Measurements from ENCODE around the gene CEP170B.
"Not testable (repeated sequence)": the region's sequence is repeated elsewhere in the genome, so short reads cannot be mapped to it uniquely, and the experiment has no call there.

Gene CEP170B

GRCh38 chr14:104844306-104845032 is 20.6 kb upstream of the CEP170B start:
- Histone ChIP-seq H3K9me3 (ENCODE audit: control insufficient read depth, low read length) (no peaks in the 10 kb centered on the region), H3K27me3 (ENCODE audit: control insufficient read depth, insufficient read depth, low read length, poor library complexity, severe bottlenecking) (peaks cover 50% of the 10 kb centered on the region), H3K4me1 (ENCODE audit: control insufficient read depth, insufficient read depth, low read length) (peaks cover 8% of the 10 kb centered on the region), H3K27ac (ENCODE audit: insufficient read depth, low read depth, low read length, poor library complexity, severe bottlenecking) (peak overlapping the region; percentile 36), H3K36me3 (ENCODE audit: control insufficient read depth, insufficient read depth, low read length) (no peaks in the 10 kb centered on the region), H3K4me3 (ENCODE audit: insufficient read depth, low read depth, low read length) (peak overlapping the region; percentile 44)
- 27 to 28% methylated on average over 27 of the region's 27 CpGs for WGBS, 2 experiments

GRCh38 chr14:104845033-104845666 is 19.9 kb upstream of the CEP170B start:
- no peak overlapping the region for H3K4me3 ChIP-seq (ENCODE audit: insufficient read depth, low read depth, low read length)
- WGBS, 2 experiments, result 92 to 95% methylated on average over 4 of the region's 4 CpGs
- no peaks in the 10 kb centered on the region for H3K9me3 ChIP-seq (ENCODE audit: control insufficient read depth, low read length)
- peaks cover 50% of the 10 kb centered on the region for H3K27me3 ChIP-seq (ENCODE audit: control insufficient read depth, insufficient read depth, low read length, poor library complexity, severe bottlenecking)
- H3K36me3 ChIP-seq (ENCODE audit: control insufficient read depth, insufficient read depth, low read length), result no peaks in the 10 kb centered on the region
- peaks cover 8% of the 10 kb centered on the region for H3K4me1 ChIP-seq (ENCODE audit: control insufficient read depth, insufficient read depth, low read length)
- no peak overlapping the region for H3K27ac ChIP-seq (ENCODE audit: insufficient read depth, low read depth, low read length, poor library complexity, severe bottlenecking)

- Histone ChIP-seq H3K27ac (ENCODE audit: insufficient read depth, low read depth, low read length, poor library complexity, severe bottlenecking) (no peak overlapping the region), H3K36me3 (ENCODE audit: control insufficient read depth, insufficient read depth, low read length) (no peaks in the 10 kb centered on the region), H3K9me3 (ENCODE audit: control insufficient read depth, low read length) (no peaks in the 10 kb centered on the region), H3K4me3 (ENCODE audit: insufficient read depth, low read depth, low read length) (no peak overlapping the region), H3K27me3 (ENCODE audit: control insufficient read depth, insufficient read depth, low read length, poor library complexity, severe bottlenecking) (peaks cover 50% of the 10 kb centered on the region), H3K4me1 (ENCODE audit: control insufficient read depth, insufficient read depth, low read length) (peaks cover 8% of the 10 kb centered on the region)
- 92 to 98% methylated on average over 3 of the region's 3 CpGs for WGBS, 2 experiments
Observed at GRCh38 chr14:104845834-104846441, 19.1 kb upstream of the CEP170B start.

GRCh38 chr14:104852280-104852663 is 12.8 kb upstream of the CEP170B start:
- Histone ChIP-seq H3K27me3 (ENCODE audit: control insufficient read depth, insufficient read depth, low read length, poor library complexity, severe bottlenecking) (no peaks in the 10 kb centered on the region), H3K4me1 (ENCODE audit: control insufficient read depth, insufficient read depth, low read length) (no peaks in the 10 kb centered on the region), H3K9me3 (ENCODE audit: control insufficient read depth, low read length) (no peaks in the 10 kb centered on the region), H3K4me3 (ENCODE audit: insufficient read depth, low read depth, low read length) (no peak overlapping the region), H3K36me3 (ENCODE audit: control insufficient read depth, insufficient read depth, low read length) (no peaks in the 10 kb centered on the region), H3K27ac (ENCODE audit: insufficient read depth, low read depth, low read length, poor library complexity, severe bottlenecking) (no peak overlapping the region)
- WGBS, 2 experiments, result 78% methylated on average over 8 of the region's 8 CpGs

- Histone ChIP-seq H3K4me1 (ENCODE audit: control insufficient read depth, insufficient read depth, low read length) (no peaks in the 10 kb centered on the region), H3K27ac (ENCODE audit: insufficient read depth, low read depth, low read length, poor library complexity, severe bottlenecking) (no peak overlapping the region), H3K27me3 (ENCODE audit: control insufficient read depth, insufficient read depth, low read length, poor library complexity, severe bottlenecking) (no peaks in the 10 kb centered on the region), H3K4me3 (ENCODE audit: insufficient read depth, low read depth, low read length) (no peak overlapping the region), H3K36me3 (ENCODE audit: control insufficient read depth, insufficient read depth, low read length) (no peaks in the 10 kb centered on the region), H3K9me3 (ENCODE audit: control insufficient read depth, low read length) (no peaks in the 10 kb centered on the region)
- 86 to 87% methylated on average over 12 of the region's 12 CpGs for WGBS, 2 experiments
Observed at GRCh38 chr14:104855532-104856090, 9.5 kb upstream of the CEP170B start.

- no peaks in the 10 kb centered on the region for H3K4me1 ChIP-seq (ENCODE audit: control insufficient read depth, insufficient read depth, low read length)
- 88% methylated on average over 21 of the region's 21 CpGs for WGBS, 2 experiments
- H3K4me3 ChIP-seq (ENCODE audit: insufficient read depth, low read depth, low read length), result no peak overlapping the region
- H3K27me3 ChIP-seq (ENCODE audit: control insufficient read depth, insufficient read depth, low read length, poor library complexity, severe bottlenecking), result no peaks in the 10 kb centered on the region
- H3K27ac ChIP-seq (ENCODE audit: insufficient read depth, low read depth, low read length, poor library complexity, severe bottlenecking), result no peak overlapping the region
- no peaks in the 10 kb centered on the region for H3K36me3 ChIP-seq (ENCODE audit: control insufficient read depth, insufficient read depth, low read length)
- no peaks in the 10 kb centered on the region for H3K9me3 ChIP-seq (ENCODE audit: control insufficient read depth, low read length)
Observed at GRCh38 chr14:104856157-104856868, 8.8 kb upstream of the CEP170B start.

- Histone ChIP-seq H3K9me3 (ENCODE audit: control insufficient read depth, low read length) (no peaks in the 10 kb centered on the region), H3K4me3 (ENCODE audit: insufficient read depth, low read depth, low read length) (no peak overlapping the region), H3K4me1 (ENCODE audit: control insufficient read depth, insufficient read depth, low read length) (no peaks in the 10 kb centered on the region), H3K27ac (ENCODE audit: insufficient read depth, low read depth, low read length, poor library complexity, severe bottlenecking) (no peak overlapping the region), H3K36me3 (ENCODE audit: control insufficient read depth, insufficient read depth, low read length) (no peaks in the 10 kb centered on the region), H3K27me3 (ENCODE audit: control insufficient read depth, insufficient read depth, low read length, poor library complexity, severe bottlenecking) (peaks cover 2% of the 10 kb centered on the region)
- WGBS, 2 experiments, result 68 to 70% methylated on average over 23 of the region's 25 CpGs
Observed at GRCh38 chr14:104856869-104857860, 7.9 kb upstream of the CEP170B start.

- WGBS, 2 experiments, result 89 to 93% methylated on average over 6 of the region's 6 CpGs
- not testable (repeated sequence) for H3K4me3 ChIP-seq (ENCODE audit: insufficient read depth, low read depth, low read length); H3K9me3 ChIP-seq (ENCODE audit: control insufficient read depth, low read length); H3K36me3 ChIP-seq (ENCODE audit: control insufficient read depth, insufficient read depth, low read length); H3K27me3 ChIP-seq (ENCODE audit: control insufficient read depth, insufficient read depth, low read length, poor library complexity, severe bottlenecking); H3K27ac ChIP-seq (ENCODE audit: insufficient read depth, low read depth, low read length, poor library complexity, severe bottlenecking); H3K4me1 ChIP-seq (ENCODE audit: control insufficient read depth, insufficient read depth, low read length)
Observed at GRCh38 chr14:104857931-104858330, 7.1 kb upstream of the CEP170B start.

- H3K27me3 ChIP-seq (ENCODE audit: control insufficient read depth, insufficient read depth, low read length, poor library complexity, severe bottlenecking), result peaks cover 19% of the 10 kb centered on the region
- H3K9me3 ChIP-seq (ENCODE audit: control insufficient read depth, low read length), result no peaks in the 10 kb centered on the region
- 80 to 81% methylated on average over 8 of the region's 8 CpGs for WGBS, 2 experiments
- H3K4me1 ChIP-seq (ENCODE audit: control insufficient read depth, insufficient read depth, low read length), result peaks cover under 1% of the 10 kb centered on the region
- no peaks in the 10 kb centered on the region for H3K36me3 ChIP-seq (ENCODE audit: control insufficient read depth, insufficient read depth, low read length)
- H3K4me3 ChIP-seq (ENCODE audit: insufficient read depth, low read depth, low read length), result no peak overlapping the region
- no peak overlapping the region for H3K27ac ChIP-seq (ENCODE audit: insufficient read depth, low read depth, low read length, poor library complexity, severe bottlenecking)
Observed at GRCh38 chr14:104858811-104859426, 6.1 kb upstream of the CEP170B start.

Measured in ectodermal cell (in vitro differentiated cells).